Uterus (tissue), 2 donors: ENCODE measurements around the gene CCHCR1.

Experiments
- POLR2A ChIP-seq, 2 donors: fragments of 450-650 bp; IDR thresholded peaks; one replicate each; pipeline ENCODE4 v1.6.1; 2016; ENCODE audit warnings: antibody characterized with exemption in 2 of 2, mild to moderate bottlenecking in 1 of 2, moderate library complexity in 1 of 2
- TF ChIP-seq, protein P1 (sequence below), 4 experiments: fragments of 200-600 bp in 2 of 4; fragments of 450-650 bp in 2 of 4; sonication (generic) in 2 of 4; IDR thresholded peaks; one replicate each; pipeline ENCODE4 v1.5.1; 2016 to 2019; ENCODE audit warnings: antibody characterized with exemption in 4 of 4, mild to moderate bottlenecking in 2 of 4, moderate library complexity in 1 of 4

DNA sequence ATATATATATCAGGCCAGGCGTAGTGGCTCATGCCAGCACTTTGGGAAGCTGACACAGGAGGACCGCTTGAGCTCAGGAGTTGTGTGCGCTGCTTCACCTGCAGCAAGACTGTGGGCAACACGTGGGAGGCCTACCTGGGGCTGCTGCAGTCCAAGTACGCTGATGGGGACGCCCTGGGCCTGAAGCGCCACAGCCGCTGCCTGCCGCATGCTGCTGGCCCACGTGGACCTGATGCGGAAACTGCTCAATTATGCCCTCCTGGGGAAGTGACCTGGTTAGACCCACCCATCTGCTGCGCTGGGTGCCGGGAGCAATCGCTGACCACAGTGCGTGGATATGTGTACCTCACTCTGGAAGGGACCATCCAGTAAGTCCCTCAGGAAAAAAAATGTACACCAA is 17.0 kb downstream of the CCHCR1 start:
- TF ChIP-seq, protein P1, sequence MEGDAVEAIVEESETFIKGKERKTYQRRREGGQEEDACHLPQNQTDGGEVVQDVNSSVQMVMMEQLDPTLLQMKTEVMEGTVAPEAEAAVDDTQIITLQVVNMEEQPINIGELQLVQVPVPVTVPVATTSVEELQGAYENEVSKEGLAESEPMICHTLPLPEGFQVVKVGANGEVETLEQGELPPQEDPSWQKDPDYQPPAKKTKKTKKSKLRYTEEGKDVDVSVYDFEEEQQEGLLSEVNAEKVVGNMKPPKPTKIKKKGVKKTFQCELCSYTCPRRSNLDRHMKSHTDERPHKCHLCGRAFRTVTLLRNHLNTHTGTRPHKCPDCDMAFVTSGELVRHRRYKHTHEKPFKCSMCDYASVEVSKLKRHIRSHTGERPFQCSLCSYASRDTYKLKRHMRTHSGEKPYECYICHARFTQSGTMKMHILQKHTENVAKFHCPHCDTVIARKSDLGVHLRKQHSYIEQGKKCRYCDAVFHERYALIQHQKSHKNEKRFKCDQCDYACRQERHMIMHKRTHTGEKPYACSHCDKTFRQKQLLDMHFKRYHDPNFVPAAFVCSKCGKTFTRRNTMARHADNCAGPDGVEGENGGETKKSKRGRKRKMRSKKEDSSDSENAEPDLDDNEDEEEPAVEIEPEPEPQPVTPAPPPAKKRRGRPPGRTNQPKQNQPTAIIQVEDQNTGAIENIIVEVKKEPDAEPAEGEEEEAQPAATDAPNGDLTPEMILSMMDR (IDR thresholded peaks at IDR 0.05), result no peak
- no peak for TF ChIP-seq POLR2A (IDR thresholded peaks at IDR 0.05)
